Uterus (tissue), 4 donors: ENCODE data around the gene AP4S1. TPM values are rescaled to one million over a fixed set of nuclear protein-coding genes. Genes with fewer than 3 reads are reported as not detected.

Experiments
- DNase-seq, 2 donors: peaks; one replicate each; pipeline ENCODE4 v3.0.0-alpha.2; 2019 to 2020
- H3K27ac ChIP-seq, 2 donors: fragments of 200-600 bp; sonication (generic); 1 replicate in 1 of 2; 2 replicates in 1 of 2; pipeline ENCODE4 v1.5.1; 2016 to 2018
- H3K27me3 ChIP-seq, 2 donors: fragments of 200-600 bp; sonication (generic); one replicate each; pipeline ENCODE4 v1.5.1; 2018 to 2019; ENCODE audit warnings: control low read depth in 1 of 2
- H3K36me3 ChIP-seq, 2 donors: fragments of 200-600 bp; sonication (generic); one replicate each; pipeline ENCODE4 v1.5.1; 2019; ENCODE audit warnings: control low read depth in 1 of 2
- H3K4me1 ChIP-seq, 2 donors: fragments of 200-600 bp; sonication (generic); one replicate each; pipeline ENCODE4 v1.5.1; 2018 to 2019; ENCODE audit warnings: control low read depth in 1 of 2
- H3K4me3 ChIP-seq, 2 donors: fragments of 200-600 bp; sonication (generic); 1 replicate in 1 of 2; 2 replicates in 1 of 2; pipeline ENCODE4 v1.5.1; 2018 to 2019; ENCODE audit warnings: mild to moderate bottlenecking in 1 of 2
- H3K9me3 ChIP-seq, 2 donors: fragments of 200-600 bp; sonication (generic); one replicate each; pipeline ENCODE4 v1.5.1; 2019; ENCODE audit warnings: control low read depth in 1 of 2
- CTCF ChIP-seq, 4 experiments: fragments of 200-600 bp in 2 of 4; fragments of 450-650 bp in 2 of 4; sonication (generic) in 2 of 4; IDR thresholded peaks; one replicate each; pipeline ENCODE4 v1.5.1; 2016 to 2019; ENCODE audit warnings: antibody characterized with exemption in 4 of 4, mild to moderate bottlenecking in 2 of 4, moderate library complexity in 1 of 4
- POLR2A ChIP-seq, 2 donors: fragments of 450-650 bp; IDR thresholded peaks; one replicate each; pipeline ENCODE4 v1.6.1; 2016; ENCODE audit warnings: antibody characterized with exemption in 2 of 2, mild to moderate bottlenecking in 1 of 2, moderate library complexity in 1 of 2
- intact Hi-C: fragments of 100-400 bp; cut with DNase I; formaldehyde crosslinking; loops from one replicate; pipeline ENCODE4 v1.15.1; 2023; ENCODE audit warnings: low total_unique reads
- total RNA-seq, 4 donors: library from RNA; depleted of rRNA in 3 of 4; stranded (reverse); fragments of >200 nt in 3 of 4; gene quantifications; one replicate each; pipeline versions ENCODE4 v1.1.0 to v1.2.4, GENCODE V29; 2014 to 2023
- donor health status: DM: yes; HTN: yes; CAD: no.

The AP4S1 gene
- total RNA-seq, 4 donors from 2014 or later = 2.3 to 30.4 (median 9.9) TPM

GRCh38 chr14:31006703-31007102, 18.7 kb upstream of the AP4S1 start:
- intact Hi-C loops = no loop called here
- DNase-seq = no peak
- no peaks in the 10 kb centered on the region for H3K9me3 ChIP-seq
- H3K4me3 ChIP-seq = no peak overlapping the region
- H3K4me1 ChIP-seq = no peaks in the 10 kb centered on the region
- no peaks in the 10 kb centered on the region for H3K27me3 ChIP-seq
- TF ChIP-seq POLR2A (IDR thresholded peaks at IDR 0.05) (no peak), CTCF (IDR thresholded peaks at IDR 0.05) (no peak)
- H3K27ac ChIP-seq = no peak overlapping the region
- H3K36me3 ChIP-seq = no peaks in the 10 kb centered on the region

- DNase-seq = no peak
- H3K9me3 ChIP-seq = no peaks in the 10 kb centered on the region
These were observed 15.4 kb upstream of the AP4S1 start for GRCh38 chr14:31009836-31010574.

GRCh38 chr14:31010935-31011334, 14.5 kb upstream of the AP4S1 start:
- no peak for DNase-seq
- no peak overlapping the region for H3K27ac ChIP-seq
- H3K36me3 ChIP-seq = no peaks in the 10 kb centered on the region
- H3K9me3 ChIP-seq = no peaks in the 10 kb centered on the region
- H3K27me3 ChIP-seq = no peaks in the 10 kb centered on the region
- intact Hi-C loops = no loop called here
- no peaks in the 10 kb centered on the region for H3K4me1 ChIP-seq
- H3K4me3 ChIP-seq = no peak overlapping the region
- TF ChIP-seq POLR2A (IDR thresholded peaks at IDR 0.05) (no peak), CTCF (IDR thresholded peaks at IDR 0.05) (no peak)

More at GRCh38 chr14:31009836-31010574, 15.4 kb upstream of the AP4S1 start:
- H3K4me1 ChIP-seq = no peaks in the 10 kb centered on the region
- H3K4me3 ChIP-seq = no peak overlapping the region
- intact Hi-C loops = no loop called here
- H3K36me3 ChIP-seq = no peaks in the 10 kb centered on the region
- no peaks in the 10 kb centered on the region for H3K27me3 ChIP-seq
- no peak overlapping the region for H3K27ac ChIP-seq
- TF ChIP-seq CTCF (IDR thresholded peaks at IDR 0.05) = no peak
- no peak for TF ChIP-seq POLR2A (IDR thresholded peaks at IDR 0.05)

GRCh38 chr14:31013841-31014240, 11.6 kb upstream of the AP4S1 start:
- DNase-seq = no peak
- H3K27ac ChIP-seq = no peak overlapping the region
- intact Hi-C loops = no loop called here
- TF ChIP-seq POLR2A (IDR thresholded peaks at IDR 0.05) (no peak), CTCF (IDR thresholded peaks at IDR 0.05) (no peak)
- no peak overlapping the region for H3K4me3 ChIP-seq
- H3K4me1 ChIP-seq = no peaks in the 10 kb centered on the region
- no peaks in the 10 kb centered on the region for H3K27me3 ChIP-seq
- no peaks in the 10 kb centered on the region for H3K36me3 ChIP-seq
- no peaks in the 10 kb centered on the region for H3K9me3 ChIP-seq

- DNase-seq = no peak
- no peaks in the 10 kb centered on the region for H3K27me3 ChIP-seq
- no peaks in the 10 kb centered on the region for H3K4me1 ChIP-seq
- no peaks in the 10 kb centered on the region for H3K36me3 ChIP-seq
- intact Hi-C loops = no loop called here
- no peaks in the 10 kb centered on the region for H3K9me3 ChIP-seq
- TF ChIP-seq CTCF (IDR thresholded peaks at IDR 0.05) (no peak), POLR2A (IDR thresholded peaks at IDR 0.05) (no peak)
- H3K27ac ChIP-seq = no peak overlapping the region
- no peak overlapping the region for H3K4me3 ChIP-seq
These were observed 7.3 kb upstream of the AP4S1 start for GRCh38 chr14:31018057-31018645.
